Muscle of back (tissue), 11 donors: ENCODE results near the gene TTC31. TPM values are rescaled to one million over a fixed set of nuclear protein-coding genes. Genes with fewer than 3 reads are reported as not detected.
"Not testable (repeated sequence)": the region's sequence is repeated elsewhere in the genome, so short reads cannot be mapped to it uniquely, and the experiment has no call there.

Experiments
- DNase-seq, 3 donors: peaks; one replicate each; pipeline versions ENCODE4 v3.0.0 to v3.0.0-alpha.2; 2013
- polyA plus RNA-seq, 10 donors: library from polyadenylated mRNA; unstranded; fragments of 120-200 nt; gene quantifications; one replicate each; pipeline ENCODE4 v1.2.1, GENCODE V29; 2013; ENCODE audit not compliant: insufficient read length in 10 of 10

Gene TTC31
- polyA plus RNA-seq, 10 donors = 15.1 to 21.6 (median 18.0) TPM

- DNase-seq = no peak
Measured at GRCh38 chr2:74481961-74482800, 700 bp upstream of the TTC31 start.

- not testable (repeated sequence) for DNase-seq
Measured at GRCh38 chr2:74483675-74484164, 839 bp downstream of the TTC31 start.

GRCh38 chr2:74486141-74486540 is 3.3 kb downstream of the TTC31 start:
- DNase-seq = no peak

- DNase-seq = no peak
Measured at GRCh38 chr2:74488643-74489481, 6.0 kb downstream of the TTC31 start.

GRCh38 chr2:74489906-74490305 is 7.0 kb downstream of the TTC31 start:
- DNase-seq = no peak

- DNase-seq = no peak
Measured at GRCh38 chr2:74491648-74492544, 9.0 kb downstream of the TTC31 start.

- DNase-seq = no peak
Measured at GRCh38 chr2:74493546-74493945, 10.7 kb downstream of the TTC31 start.

GRCh38 chr2:74495440-74495839 is 12.6 kb downstream of the TTC31 start:
- no peak for DNase-seq

GRCh38 chr2:74496997-74497776 is 14.3 kb downstream of the TTC31 start:
- no peak for DNase-seq

- peak in 1 of 3 donors; percentile 62 for DNase-seq
Measured at GRCh38 chr2:74497777-74498499, 15.1 kb downstream of the TTC31 start.

GRCh38 chr2:74498500-74499266 is 15.8 kb downstream of the TTC31 start:
- peak in 1 of 3 donors; percentile 56 for DNase-seq

GRCh38 chr2:74499267-74499939 is 16.5 kb downstream of the TTC31 start, which contains the start of gene LBX2:
Gene LBX2, minus strand, starts transcription at chr2:74499603. Its CDS starts 66 bp downstream, at chr2:74499537.
- DNase-seq = peak in 1 of 3 donors; percentile 86

GRCh38 chr2:74499940-74500577 is 17.2 kb downstream of the TTC31 start:
- no peak for DNase-seq

- no peak for DNase-seq
Measured at GRCh38 chr2:74500578-74500946, 17.7 kb downstream of the TTC31 start.

- peak in 1 of 3 donors; percentile 73 for DNase-seq
Measured at GRCh38 chr2:74501335-74502071, 18.6 kb downstream of the TTC31 start.

- peak in 1 of 3 donors; percentile 67 for DNase-seq
Measured at GRCh38 chr2:74502147-74502719, 19.4 kb downstream of the TTC31 start.
